ENCODE data around the gene KIF19.

DNA sequence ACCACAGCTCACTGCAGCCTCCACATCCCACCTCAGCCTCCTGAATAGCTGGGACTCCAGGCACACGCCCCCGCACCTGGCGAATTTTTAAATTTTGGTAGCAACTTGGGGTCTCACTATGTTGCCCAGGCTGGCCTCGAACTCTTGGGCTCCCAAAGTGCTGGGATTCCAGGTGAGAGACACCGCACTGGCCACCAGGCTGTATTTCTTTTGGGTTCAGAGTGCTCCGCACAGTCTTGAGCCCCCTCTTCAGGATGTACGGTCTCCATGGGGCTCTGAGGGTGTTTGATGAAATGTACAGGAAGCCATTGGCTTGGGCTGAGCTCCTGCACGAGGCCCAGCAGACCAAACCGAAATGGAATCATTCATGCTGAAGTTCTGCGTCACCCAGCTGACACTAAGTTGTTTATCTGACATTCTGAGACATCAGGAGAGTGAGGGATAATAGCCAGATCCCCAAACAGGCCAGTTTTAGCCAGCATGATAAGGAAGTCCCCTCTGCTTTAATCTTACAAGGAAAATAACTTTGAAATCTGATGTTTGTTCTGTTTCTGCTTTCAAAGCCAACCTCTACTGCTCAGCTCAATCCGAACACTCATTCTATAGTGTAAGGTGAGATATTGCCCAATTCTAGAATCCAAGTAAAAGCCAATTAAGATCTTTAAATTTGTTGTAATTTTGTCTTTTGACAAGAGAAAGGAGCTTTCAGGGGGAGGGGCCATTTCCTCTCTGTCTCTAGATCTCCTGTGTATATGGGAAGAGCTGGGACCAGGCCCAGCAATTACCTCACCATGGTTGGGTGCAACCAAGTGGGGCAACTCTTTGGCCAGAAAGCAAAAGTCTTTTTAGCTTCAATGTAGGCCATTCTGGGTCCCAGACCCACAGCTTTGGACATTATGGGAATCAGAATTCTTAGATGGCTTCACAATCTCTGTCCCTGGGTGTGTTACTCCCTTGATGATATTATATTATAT is 64.9 kb downstream of the KIF19 start:
- TF ChIP-seq, protein P1, sequence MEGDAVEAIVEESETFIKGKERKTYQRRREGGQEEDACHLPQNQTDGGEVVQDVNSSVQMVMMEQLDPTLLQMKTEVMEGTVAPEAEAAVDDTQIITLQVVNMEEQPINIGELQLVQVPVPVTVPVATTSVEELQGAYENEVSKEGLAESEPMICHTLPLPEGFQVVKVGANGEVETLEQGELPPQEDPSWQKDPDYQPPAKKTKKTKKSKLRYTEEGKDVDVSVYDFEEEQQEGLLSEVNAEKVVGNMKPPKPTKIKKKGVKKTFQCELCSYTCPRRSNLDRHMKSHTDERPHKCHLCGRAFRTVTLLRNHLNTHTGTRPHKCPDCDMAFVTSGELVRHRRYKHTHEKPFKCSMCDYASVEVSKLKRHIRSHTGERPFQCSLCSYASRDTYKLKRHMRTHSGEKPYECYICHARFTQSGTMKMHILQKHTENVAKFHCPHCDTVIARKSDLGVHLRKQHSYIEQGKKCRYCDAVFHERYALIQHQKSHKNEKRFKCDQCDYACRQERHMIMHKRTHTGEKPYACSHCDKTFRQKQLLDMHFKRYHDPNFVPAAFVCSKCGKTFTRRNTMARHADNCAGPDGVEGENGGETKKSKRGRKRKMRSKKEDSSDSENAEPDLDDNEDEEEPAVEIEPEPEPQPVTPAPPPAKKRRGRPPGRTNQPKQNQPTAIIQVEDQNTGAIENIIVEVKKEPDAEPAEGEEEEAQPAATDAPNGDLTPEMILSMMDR (IDR thresholded peaks at IDR 0.05) = no peak
- TF ChIP-seq ZFX (IDR thresholded peaks at IDR 0.05; ENCODE audit: borderline replicate concordance) = no peak
